Activated CD4-positive, alpha-beta T cell treated with anti-CD3 and anti-CD28 coated beads, Interleukin-2, amount 10 ng/mL, durations not matched to agents 24 days and 14 days (primary cell): ENCODE data around the gene ZNF407. TPM values are rescaled to one million over a fixed set of nuclear protein-coding genes. Genes with fewer than 3 reads are reported as not detected.
"Not testable (repeated sequence)": the region's sequence is repeated elsewhere in the genome, so short reads cannot be mapped to it uniquely, and the experiment has no call there.

ENCODE experiments used
- DNase-seq: peaks from one replicate; pipeline ENCODE4 v3.0.0; 2022
- H3K27ac Mint-ChIP-seq: one replicate; pipeline ENCODE4 v1.8.0; 2022; ENCODE audit warnings: mild to moderate bottlenecking, mixed read lengths
- H3K27me3 Mint-ChIP-seq: one replicate; pipeline ENCODE4 v1.8.0; 2022; ENCODE audit warnings: mixed read lengths
- H3K36me3 Mint-ChIP-seq: one replicate; pipeline ENCODE4 v1.8.0; 2022; ENCODE audit warnings: low read depth, mild to moderate bottlenecking, mixed read lengths
- H3K4me1 Mint-ChIP-seq: one replicate; pipeline ENCODE4 v1.8.0; 2021; ENCODE audit warnings: mixed read lengths
- H3K4me3 Mint-ChIP-seq: one replicate; pipeline ENCODE4 v1.8.0; 2022; ENCODE audit warnings: mild to moderate bottlenecking, moderate library complexity, mixed read lengths
- H3K9me3 Mint-ChIP-seq: one replicate; pipeline ENCODE4 v1.8.0; 2021; ENCODE audit warnings: mixed read lengths
- intact Hi-C: fragments of 100-400 bp; cut with micrococcal nuclease; formaldehyde crosslinking; loops from one replicate; pipeline ENCODE4 v1.15.1; 2023
- total RNA-seq: library from RNA; stranded (reverse); gene quantifications from 2 replicates; pipeline ENCODE4 v1.2.3, GENCODE V29; 2022

Gene ZNF407
- total RNA-seq, 1 donor from 2014 or later, result 18.1 TPM

DNA sequence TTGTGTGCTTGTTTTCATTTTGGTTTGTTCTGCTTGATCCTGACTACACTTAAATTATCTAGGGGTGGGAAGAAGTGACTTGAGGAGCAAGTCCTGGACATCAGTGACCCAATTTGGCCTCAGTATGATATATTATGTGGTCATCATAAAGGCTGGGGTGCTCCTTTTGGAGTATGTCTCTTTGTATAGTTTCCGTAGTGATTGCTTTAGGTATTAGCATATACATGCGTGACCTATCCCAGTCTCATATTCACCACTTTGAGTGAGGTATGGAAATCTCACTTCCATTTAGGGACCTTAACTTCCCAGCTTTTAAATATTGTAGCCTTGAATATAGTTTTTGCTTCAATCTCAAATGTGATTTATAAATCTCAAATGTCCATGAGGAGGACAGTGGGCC is 370.3 kb downstream of the ZNF407 start:
- Mint-ChIP-seq H3K4me1 (peaks cover 3% of the 10 kb centered on the region), H3K27me3 (no peaks in the 10 kb centered on the region), H3K27ac (no peak overlapping the region), H3K9me3 (no peaks in the 10 kb centered on the region), H3K4me3 (no peak overlapping the region), H3K36me3 (no peaks in the 10 kb centered on the region)
- no peak for DNase-seq
- intact Hi-C loops, result no loop called here

DNA sequence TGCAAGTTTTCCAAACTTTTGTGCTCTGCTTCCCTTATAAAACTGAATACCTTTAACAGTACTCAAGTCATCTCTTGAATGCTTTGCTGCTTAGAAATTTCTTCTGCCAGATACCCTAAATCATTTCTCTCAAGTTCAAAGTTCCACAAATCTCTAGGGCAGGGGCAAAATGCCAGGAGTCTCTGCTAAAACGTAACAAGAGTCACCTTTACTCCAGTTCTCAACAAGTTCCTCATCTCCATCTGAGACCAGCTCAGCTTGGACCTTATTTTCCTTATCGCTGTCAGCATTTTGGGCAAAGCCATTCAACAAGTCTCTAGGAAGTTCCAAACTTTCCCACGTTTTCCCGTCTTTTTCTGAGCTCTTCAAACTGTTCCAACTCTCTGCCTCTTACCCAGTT is 373.7 kb downstream of the ZNF407 start:
- H3K27me3 Mint-ChIP-seq, H3K36me3 Mint-ChIP-seq, H3K27ac Mint-ChIP-seq, H3K4me1 Mint-ChIP-seq, H3K4me3 Mint-ChIP-seq, intact Hi-C loops, DNase-seq, H3K9me3 Mint-ChIP-seq: not testable (repeated sequence)

DNA sequence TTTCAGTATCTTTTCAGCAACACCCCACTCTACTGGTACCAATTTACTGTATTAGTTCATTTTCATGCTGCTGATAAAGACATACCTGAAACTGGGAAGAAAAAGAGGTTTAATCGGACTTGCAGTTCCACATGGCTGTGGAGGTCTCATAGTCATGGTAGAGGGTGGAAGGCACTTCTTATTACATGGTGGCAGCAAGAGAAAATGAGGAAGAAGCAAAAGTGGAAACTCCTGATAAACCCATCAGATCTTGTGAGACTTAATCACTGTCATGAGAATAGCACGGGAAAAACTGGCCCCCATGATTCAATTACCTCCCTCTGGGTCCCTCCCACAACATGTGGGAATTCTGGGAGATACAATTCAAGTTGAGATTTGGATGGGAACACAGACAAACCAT is 374.1 kb downstream of the ZNF407 start:
- intact Hi-C loops, H3K9me3 Mint-ChIP-seq, H3K4me3 Mint-ChIP-seq, H3K27me3 Mint-ChIP-seq, DNase-seq, H3K4me1 Mint-ChIP-seq, H3K27ac Mint-ChIP-seq, H3K36me3 Mint-ChIP-seq: not testable (repeated sequence)

DNA sequence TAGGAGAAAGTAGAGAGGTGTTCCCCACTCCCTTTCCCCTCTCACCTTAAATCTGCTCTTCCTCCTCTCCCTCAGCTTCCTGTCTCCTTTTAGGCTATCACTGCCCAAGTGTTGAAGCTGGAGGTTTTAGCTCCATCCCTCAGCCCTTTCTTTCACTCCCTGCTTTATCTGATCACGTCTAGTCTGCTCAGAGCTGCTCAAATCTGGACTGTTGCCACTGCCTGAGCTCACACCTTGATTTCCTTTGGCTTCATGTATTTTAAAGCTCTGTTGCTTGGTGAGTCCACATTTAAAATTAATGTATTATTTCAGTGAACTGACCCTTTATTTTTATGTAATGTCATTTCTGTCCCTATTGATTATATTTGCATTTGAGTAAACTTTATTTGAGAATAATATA is 374.7 kb downstream of the ZNF407 start:
- Mint-ChIP-seq H3K36me3 (no peaks in the 10 kb centered on the region), H3K27me3 (no peaks in the 10 kb centered on the region), H3K27ac (no peak overlapping the region), H3K4me1 (peaks cover 3% of the 10 kb centered on the region), H3K9me3 (no peaks in the 10 kb centered on the region), H3K4me3 (no peak overlapping the region)
- no peak for DNase-seq
- intact Hi-C loops, result no loop called here

DNA sequence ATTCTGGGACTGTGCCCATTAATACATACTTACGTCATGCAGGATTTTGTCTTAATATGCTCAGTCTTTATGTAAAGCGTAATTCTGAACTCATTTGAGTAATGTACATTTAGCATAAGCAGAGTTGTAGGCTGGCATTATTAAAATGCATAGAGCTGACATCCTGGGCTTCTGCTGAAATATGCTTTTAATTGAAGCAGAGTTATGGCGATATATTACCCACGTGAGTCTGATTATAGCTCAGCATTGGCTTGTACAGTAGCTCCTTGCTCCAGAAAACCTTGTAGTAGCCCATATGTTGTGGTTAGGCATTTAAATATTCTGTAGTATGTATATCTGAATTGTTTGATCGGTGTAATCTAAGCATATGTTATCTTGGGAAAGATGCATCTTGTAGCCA is 377.3 kb downstream of the ZNF407 start:
- intact Hi-C loops, result no loop called here
- DNase-seq, result no peak
- Mint-ChIP-seq H3K27me3 (no peaks in the 10 kb centered on the region), H3K4me3 (no peak overlapping the region), H3K9me3 (no peaks in the 10 kb centered on the region), H3K4me1 (peaks cover 3% of the 10 kb centered on the region), H3K27ac (no peak overlapping the region), H3K36me3 (no peaks in the 10 kb centered on the region)

DNA sequence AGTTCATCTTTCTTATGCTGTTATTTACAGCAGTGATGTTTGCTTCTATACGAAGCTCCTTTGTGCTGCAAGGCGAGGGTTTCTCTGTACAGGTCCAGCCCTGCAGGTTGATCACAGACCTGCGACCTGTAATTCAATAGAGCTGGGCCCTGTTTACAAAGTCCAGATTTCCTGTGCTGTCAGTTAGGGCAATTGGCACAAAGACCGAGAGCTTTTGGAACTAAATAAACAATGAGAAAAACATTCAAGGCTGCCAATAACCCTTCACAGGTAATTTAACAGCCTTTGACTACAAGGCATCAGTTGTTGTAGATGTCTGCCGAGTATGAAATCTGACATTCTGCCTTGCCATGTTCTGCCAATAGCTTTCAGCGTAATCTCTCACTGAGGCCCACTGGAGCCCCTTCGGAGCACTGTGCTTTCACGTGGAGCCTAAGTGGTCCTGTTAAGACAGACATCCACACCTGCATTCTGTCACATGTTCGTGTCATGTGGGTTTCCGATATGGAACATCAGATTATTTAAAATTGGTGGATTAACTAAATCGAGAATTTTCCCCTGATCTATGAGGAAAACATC is 378.8 kb downstream of the ZNF407 start:
- no peak for DNase-seq
- Mint-ChIP-seq H3K27ac (no peak overlapping the region), H3K27me3 (no peaks in the 10 kb centered on the region), H3K9me3 (no peaks in the 10 kb centered on the region), H3K4me1 (peaks cover 3% of the 10 kb centered on the region), H3K36me3 (peaks cover 2% of the 10 kb centered on the region), H3K4me3 (no peak overlapping the region)
- intact Hi-C loops, result no loop called here

DNA sequence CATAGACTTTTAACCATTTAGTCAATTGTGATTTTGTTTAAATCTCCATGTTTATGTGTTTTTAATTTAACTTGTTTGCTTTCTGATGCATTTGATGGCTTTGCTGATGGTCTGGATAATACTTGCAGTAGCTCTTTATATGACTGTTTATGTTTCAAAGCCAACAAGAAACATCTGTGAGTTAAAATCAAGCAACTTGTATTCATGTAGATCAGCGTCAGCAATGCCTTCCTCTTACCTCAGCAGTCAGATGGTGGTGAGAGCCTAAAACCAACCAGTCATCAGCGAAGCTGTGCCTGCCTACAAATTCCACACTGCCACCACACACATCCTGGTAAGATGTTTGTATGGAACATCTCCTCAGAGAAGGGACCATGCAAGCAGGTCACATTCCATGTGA is 379.4 kb downstream of the ZNF407 start:
- Mint-ChIP-seq H3K36me3 (peaks cover 2% of the 10 kb centered on the region), H3K4me3 (no peak overlapping the region), H3K4me1 (peaks cover 3% of the 10 kb centered on the region), H3K9me3 (no peaks in the 10 kb centered on the region), H3K27me3 (no peaks in the 10 kb centered on the region), H3K27ac (no peak overlapping the region)
- no peak for DNase-seq
- intact Hi-C loops, result no loop called here

DNA sequence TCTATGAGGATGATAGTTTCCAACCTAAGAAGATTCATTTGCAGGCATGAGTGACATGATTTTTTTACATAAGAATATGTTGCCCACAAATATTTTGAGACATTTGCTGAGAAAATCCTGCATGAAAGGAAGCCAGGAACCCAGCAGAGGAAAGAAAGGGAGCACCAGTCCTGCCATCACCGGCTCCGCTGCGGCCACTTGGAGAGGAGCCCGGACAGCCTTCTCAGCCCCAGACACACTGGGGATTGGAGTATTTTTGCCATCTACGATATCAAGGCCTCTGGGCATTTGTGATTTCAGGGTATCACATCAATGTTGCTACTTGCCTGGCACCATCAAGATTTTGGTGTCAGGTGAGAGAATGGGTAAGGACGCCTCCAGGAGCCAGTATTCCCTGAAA is 383.0 kb downstream of the ZNF407 start:
- DNase-seq, result no peak
- Mint-ChIP-seq H3K27me3 (no peaks in the 10 kb centered on the region), H3K9me3 (no peaks in the 10 kb centered on the region), H3K4me3 (no peak overlapping the region), H3K27ac (no peak overlapping the region), H3K4me1 (no peaks in the 10 kb centered on the region), H3K36me3 (peaks cover 2% of the 10 kb centered on the region)
- intact Hi-C loops, result no loop called here

DNA sequence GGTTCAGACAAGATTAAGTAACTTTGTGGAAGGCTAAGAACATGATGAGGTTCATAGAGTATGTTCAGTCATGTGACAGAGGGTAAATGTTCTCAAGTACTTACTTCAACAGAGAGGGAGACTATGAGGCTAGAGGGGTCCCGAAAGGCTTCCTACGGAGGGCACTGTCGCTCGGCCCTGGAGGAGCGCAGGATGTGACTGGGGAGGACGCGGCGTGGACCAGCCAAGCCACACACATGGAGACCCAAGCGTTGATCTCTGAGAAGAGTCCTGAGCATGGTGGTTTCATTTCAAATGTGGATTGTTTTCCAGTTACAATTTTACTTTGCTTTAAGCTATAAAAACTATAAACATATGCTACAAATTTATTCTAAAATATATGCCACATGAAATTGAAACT is 383.8 kb downstream of the ZNF407 start:
- H3K9me3 Mint-ChIP-seq, result no peaks in the 10 kb centered on the region
- H3K36me3 Mint-ChIP-seq, result peaks cover 2% of the 10 kb centered on the region
- H3K27me3 Mint-ChIP-seq, result no peaks in the 10 kb centered on the region
- no peak overlapping the region for H3K27ac Mint-ChIP-seq
- H3K4me1 Mint-ChIP-seq, result no peaks in the 10 kb centered on the region
- no peak for DNase-seq
- no peak overlapping the region for H3K4me3 Mint-ChIP-seq
- intact Hi-C loops, result no loop called here

DNA sequence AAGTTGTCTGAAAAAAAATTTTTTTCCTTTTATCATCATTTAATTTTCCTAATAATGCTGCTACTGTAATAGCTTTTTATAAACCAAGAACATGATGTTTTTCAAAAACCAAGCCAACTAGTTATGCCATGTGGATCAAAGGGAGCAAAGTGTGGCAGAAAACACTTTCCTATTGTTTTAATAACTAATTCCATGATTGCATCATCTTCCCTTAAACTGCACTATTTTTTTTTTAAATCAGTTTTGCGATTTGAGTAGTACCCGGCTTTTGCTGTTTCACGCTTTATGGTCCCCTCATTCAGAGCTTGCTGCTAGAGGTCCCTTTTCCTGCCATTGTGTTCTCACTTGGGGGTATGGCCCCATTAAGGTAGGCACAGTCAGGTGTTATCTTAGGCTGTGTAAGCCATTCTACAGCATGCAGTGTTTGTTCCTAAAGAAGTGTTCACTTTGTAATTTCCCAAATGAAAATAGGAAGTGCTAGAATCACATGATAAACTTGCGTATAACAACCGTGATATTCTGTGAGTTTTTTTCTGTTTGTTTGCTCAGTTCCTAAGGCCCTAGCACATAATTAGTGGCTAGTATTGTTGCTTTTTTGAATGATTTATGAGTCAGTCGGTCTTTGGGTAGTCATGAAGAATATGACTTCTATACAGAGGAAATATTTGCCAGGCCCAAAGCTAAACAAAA is 385.4 kb downstream of the ZNF407 start:
- Mint-ChIP-seq H3K9me3 (no peaks in the 10 kb centered on the region), H3K4me1 (no peaks in the 10 kb centered on the region), H3K27ac (no peak overlapping the region), H3K36me3 (peaks cover 2% of the 10 kb centered on the region), H3K4me3 (no peak overlapping the region), H3K27me3 (no peaks in the 10 kb centered on the region)
- no peak for DNase-seq
- intact Hi-C loops, result no loop called here

DNA sequence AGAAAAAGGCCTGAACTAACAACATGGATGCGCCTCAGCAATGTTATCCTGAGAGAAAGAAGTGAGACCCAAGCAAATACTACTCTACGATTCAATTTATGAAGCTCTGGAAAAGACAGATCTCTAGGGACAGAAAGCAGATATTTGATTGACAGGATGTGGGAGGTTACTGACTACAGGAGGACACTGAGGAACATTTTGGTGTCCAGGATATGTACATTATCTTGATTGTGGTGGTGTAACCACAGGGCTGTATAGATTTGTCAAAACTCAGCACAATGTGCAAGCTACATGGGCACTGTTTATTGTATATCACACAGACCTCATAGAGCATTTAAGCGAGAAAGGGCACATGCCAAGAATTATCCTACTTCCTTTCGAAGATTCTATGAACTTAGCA is 391.5 kb downstream of the ZNF407 start:
- DNase-seq, result no peak
- H3K36me3 Mint-ChIP-seq, result peaks cover 3% of the 10 kb centered on the region
- H3K9me3 Mint-ChIP-seq, result no peaks in the 10 kb centered on the region
- no peak overlapping the region for H3K4me3 Mint-ChIP-seq
- peaks cover 38% of the 10 kb centered on the region for H3K4me1 Mint-ChIP-seq
- H3K27me3 Mint-ChIP-seq, result no peaks in the 10 kb centered on the region
- H3K27ac Mint-ChIP-seq, result no peak overlapping the region
- intact Hi-C loops, result loop anchor here (5.0 kb wide), 1 partner anchor 37 kb away; no protein-coding TSS in a partner anchor

DNA sequence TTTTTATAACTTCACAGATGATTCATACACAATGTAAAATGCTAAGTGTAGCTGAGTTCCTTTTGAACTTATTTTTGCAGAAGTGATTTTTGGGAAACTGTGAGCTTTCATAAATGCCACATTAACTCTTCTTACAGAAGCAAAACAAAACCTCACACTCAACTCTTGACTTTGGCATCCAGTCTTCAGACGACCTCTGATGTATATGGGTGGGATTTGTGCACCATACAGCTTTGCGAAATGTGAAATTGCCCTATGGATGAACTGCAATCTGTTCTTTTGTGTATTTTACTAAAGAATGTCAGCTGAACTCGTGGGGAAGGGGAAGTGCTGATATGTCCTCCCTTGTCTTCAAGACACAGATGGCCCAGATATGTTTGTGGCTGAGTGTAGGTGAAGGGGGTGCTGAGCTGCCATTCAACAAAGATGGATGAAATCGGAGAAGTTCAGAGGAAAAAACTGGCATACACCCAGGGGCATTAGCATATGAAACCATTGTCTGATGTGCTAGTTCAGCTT is 393.0 kb downstream of the ZNF407 start:
- Mint-ChIP-seq H3K4me3 (peak overlapping the region; percentile 40), H3K4me1 (peaks cover 52% of the 10 kb centered on the region), H3K9me3 (no peaks in the 10 kb centered on the region), H3K27ac (peak overlapping the region; percentile 64), H3K36me3 (peaks cover 3% of the 10 kb centered on the region), H3K27me3 (no peaks in the 10 kb centered on the region)
- DNase-seq, result peak; percentile 59
- intact Hi-C loops, result loop anchor here (5.0 kb wide), 1 partner anchor 217 kb away; the partner anchor contains the start of gene PTGR3

DNA sequence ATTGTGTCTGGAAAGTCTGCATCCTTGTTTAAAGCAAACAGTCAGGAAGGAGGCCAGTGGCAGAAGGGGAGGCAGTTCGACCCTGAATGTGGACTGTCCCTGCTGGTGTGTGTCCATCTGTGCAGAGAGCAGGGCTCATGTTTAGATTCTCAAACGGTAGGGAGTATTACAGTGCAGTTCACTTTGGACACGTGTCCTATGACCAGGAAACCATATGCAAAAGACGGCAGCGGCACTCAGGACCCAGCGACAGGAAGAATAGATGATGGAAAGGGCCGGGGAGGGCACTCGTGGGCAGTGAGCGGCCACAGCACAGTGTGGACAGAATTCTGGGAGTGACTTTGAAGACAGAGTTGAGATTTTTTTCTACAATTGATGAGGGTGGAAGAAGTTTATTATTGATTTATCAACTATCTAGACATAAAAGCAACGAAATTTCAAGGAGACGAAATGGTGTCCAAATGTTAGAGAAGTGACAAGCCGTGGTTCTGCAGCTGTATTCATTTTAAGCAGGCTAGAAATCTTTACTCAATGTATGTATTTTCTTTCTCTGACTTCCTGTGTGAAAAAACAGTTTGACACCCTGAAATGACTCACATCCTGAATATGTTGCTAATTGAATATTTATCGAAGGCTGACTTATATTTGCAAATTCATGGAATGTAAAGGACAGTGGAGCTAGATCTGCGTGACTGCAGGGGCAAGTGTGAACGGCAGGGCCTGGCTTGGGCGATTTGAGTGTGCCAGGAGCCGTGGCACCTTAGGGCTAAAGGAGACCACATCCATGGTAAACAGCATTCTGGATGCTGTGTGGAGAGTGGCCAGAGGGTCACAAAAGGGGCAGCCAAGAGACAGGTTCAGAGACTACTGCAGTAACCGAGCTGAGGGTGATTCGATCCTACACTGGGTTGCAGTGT is 397.1 kb downstream of the ZNF407 start:
- Mint-ChIP-seq H3K27ac (peak overlapping the region; percentile 76), H3K9me3 (no peaks in the 10 kb centered on the region), H3K4me3 (peak overlapping the region; percentile 72), H3K27me3 (no peaks in the 10 kb centered on the region), H3K4me1 (peaks cover 44% of the 10 kb centered on the region), H3K36me3 (peaks cover 6% of the 10 kb centered on the region)
- intact Hi-C loops, result loop anchor here (2.0 to 5.0 kb wide), 2 partner anchors 76 to 213 kb away; partner anchors contain the start of gene PTGR3
- DNase-seq, result peak; percentile 67

DNA sequence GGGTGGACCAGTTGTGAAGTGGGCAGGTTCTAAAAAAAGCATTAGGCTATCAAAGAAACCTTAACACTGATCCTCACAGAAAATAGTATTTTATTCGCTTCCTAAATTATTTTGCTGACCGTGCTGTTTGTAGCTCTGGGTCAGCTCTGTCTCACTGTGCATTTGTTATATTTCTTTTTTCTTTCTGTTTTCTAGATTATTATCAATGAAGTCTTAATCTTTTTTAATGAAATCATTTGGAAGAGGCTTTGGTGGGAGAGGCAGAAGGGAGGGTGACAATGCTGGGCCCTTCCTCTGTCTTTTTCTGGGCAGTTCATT is 397.7 kb downstream of the ZNF407 start:
- Mint-ChIP-seq H3K36me3 (peaks cover 6% of the 10 kb centered on the region), H3K4me3 (peak overlapping the region; percentile 72), H3K27me3 (no peaks in the 10 kb centered on the region), H3K27ac (peak overlapping the region; percentile 76), H3K9me3 (no peaks in the 10 kb centered on the region), H3K4me1 (peaks cover 39% of the 10 kb centered on the region)
- no peak for DNase-seq
- intact Hi-C loops, result loop anchor here (2.0 kb wide), 1 partner anchor 75 kb away; no protein-coding TSS in a partner anchor
